H9 (cell line): Measurements from ENCODE around the gene ALKAL2. TPM values are rescaled to one million over a fixed set of nuclear protein-coding genes. Genes with fewer than 3 reads are reported as not detected.

Source experiments
- DNase-seq: peaks from one replicate; pipeline ENCODE4 v3.0.0-alpha.2; 2017
- H2AFZ ChIP-seq: one replicate; pipeline ENCODE4 v1.6.1; 2013; ENCODE audit warnings: mild to moderate bottlenecking, low read length, control low read depth, moderate library complexity
- H2AK5ac ChIP-seq: 2 replicates; pipeline ENCODE4 v1.6.1; 2013; ENCODE audit warnings: low read length, control low read depth, mixed read lengths; ENCODE audit not compliant: insufficient read length
- H2BK120ac ChIP-seq: one replicate; pipeline ENCODE4 v1.6.1; 2013; ENCODE audit warnings: low read depth, mild to moderate bottlenecking, low read length, control low read depth, inconsistent platforms; ENCODE audit not compliant: poor library complexity, severe bottlenecking
- H2BK12ac ChIP-seq: 2 replicates; pipeline ENCODE4 v1.6.1; 2013; ENCODE audit warnings: low read length, control low read depth, mixed read lengths, low read depth; ENCODE audit not compliant: insufficient read length
- H2BK15ac ChIP-seq: 2 replicates; pipeline ENCODE4 v1.6.1; 2013; ENCODE audit warnings: low read depth, low read length, control low read depth
- H2BK20ac ChIP-seq: one replicate; pipeline ENCODE4 v1.6.1; 2013; ENCODE audit warnings: low read depth, mild to moderate bottlenecking, low read length, control low read depth, inconsistent platforms; ENCODE audit not compliant: poor library complexity, severe bottlenecking
- H2BK5ac ChIP-seq: 2 replicates; pipeline ENCODE4 v1.6.1; 2013; ENCODE audit warnings: low read length, control low read depth, mixed read lengths; ENCODE audit not compliant: insufficient read length
- H3K14ac ChIP-seq: 2 replicates; pipeline ENCODE4 v1.6.1; 2013; ENCODE audit warnings: low read length, control low read depth; ENCODE audit not compliant: insufficient read depth
- H3K18ac ChIP-seq: 2 replicates; pipeline ENCODE4 v1.6.1; 2013; ENCODE audit warnings: low read depth, mild to moderate bottlenecking, mixed read lengths, low read length, control low read depth; ENCODE audit not compliant: insufficient read length
- H3K23ac ChIP-seq: 2 replicates; pipeline ENCODE4 v1.6.1; 2013; ENCODE audit warnings: low read length, control low read depth, mixed read lengths, low read depth; ENCODE audit not compliant: insufficient read length
- H3K23me2 ChIP-seq: 2 replicates; pipeline ENCODE4 v1.6.1; 2013; ENCODE audit warnings: low read depth, mild to moderate bottlenecking, mixed read lengths, low read length, control low read depth; ENCODE audit not compliant: insufficient read length, poor library complexity, severe bottlenecking
- H3K27ac ChIP-seq: 2 replicates; pipeline ENCODE4 v1.5.1; 2013; ENCODE audit warnings: low read length, control low read depth, mixed read lengths, low read depth; ENCODE audit not compliant: insufficient read length
- H3K27me3 ChIP-seq: 2 replicates; pipeline ENCODE4 v1.6.1; 2013; ENCODE audit warnings: low read length, control low read depth, inconsistent platforms; ENCODE audit not compliant: insufficient read depth
- H3K4ac ChIP-seq: 2 replicates; pipeline ENCODE4 v1.6.1; 2013; ENCODE audit warnings: low read depth, mild to moderate bottlenecking, control low read depth, inconsistent platforms, low read length, moderate library complexity
- H3K4me1 ChIP-seq: 2 replicates; pipeline ENCODE4 v1.6.1; 2013; ENCODE audit warnings: low read length, control low read depth, inconsistent platforms; ENCODE audit not compliant: insufficient read depth
- H3K4me2 ChIP-seq: 2 replicates; pipeline ENCODE4 v1.6.1; 2013; ENCODE audit warnings: low read length, control low read depth, mixed read lengths; ENCODE audit not compliant: insufficient read length, insufficient read depth
- H3K56ac ChIP-seq: 2 replicates; pipeline ENCODE4 v1.6.1; 2013; ENCODE audit warnings: low read depth, mild to moderate bottlenecking, mixed read lengths, low read length, control low read depth; ENCODE audit not compliant: insufficient read length
- H3K79me1 ChIP-seq: 2 replicates; pipeline ENCODE4 v1.6.1; 2013; ENCODE audit warnings: low read depth, mild to moderate bottlenecking, moderate library complexity, low read length, control low read depth, inconsistent platforms; ENCODE audit not compliant: insufficient read depth, poor library complexity, severe bottlenecking
- H3K79me2 ChIP-seq: 2 replicates; pipeline ENCODE4 v1.6.1; 2013; ENCODE audit warnings: low read length, control low read depth, inconsistent platforms; ENCODE audit not compliant: insufficient read depth
- H3K9ac ChIP-seq: 2 replicates; pipeline ENCODE4 v1.6.1; 2013; ENCODE audit warnings: low read length, control low read depth, mixed read lengths; ENCODE audit not compliant: insufficient read length; ENCODE audit errors: extremely low read depth
- H3K9me3 ChIP-seq: one replicate; pipeline ENCODE4 v1.6.1; 2013; ENCODE audit warnings: low read depth, low read length, inconsistent platforms; ENCODE audit not compliant: control insufficient read depth
- H3T11ph ChIP-seq: one replicate; pipeline ENCODE4 v1.6.1; 2013; ENCODE audit warnings: mild to moderate bottlenecking, low read length, control low read depth, inconsistent platforms
- H4K20me1 ChIP-seq: one replicate; pipeline ENCODE4 v1.6.1; 2013; ENCODE audit not compliant: control insufficient read depth, insufficient read length, insufficient read depth
- H4K5ac ChIP-seq: 2 replicates; pipeline ENCODE4 v1.6.1; 2013; ENCODE audit warnings: low read depth, mild to moderate bottlenecking, mixed read lengths, low read length, control low read depth; ENCODE audit not compliant: insufficient read length
- H4K8ac ChIP-seq: replicated peaks from 2 replicates; pipeline ENCODE4 v1.6.1; 2013; ENCODE audit warnings: low read length, control low read depth, mixed read lengths, low read depth; ENCODE audit not compliant: insufficient read length
- H4K91ac ChIP-seq: 2 replicates; pipeline ENCODE4 v1.6.1; 2013; ENCODE audit warnings: low read depth, mild to moderate bottlenecking, moderate library complexity, mixed read lengths, low read length, control low read depth; ENCODE audit not compliant: insufficient read length
- H3K27ac Mint-ChIP-seq, 3 experiments: 2 replicates in 2 of 3; 3 replicates in 1 of 3; pipeline ENCODE4 v1.8.0; 2020 to 2021; ENCODE audit warnings: mixed read lengths in 3 of 3, mild to moderate bottlenecking in 1 of 3, moderate library complexity in 1 of 3
- H3K27me3 Mint-ChIP-seq: 2 replicates; pipeline ENCODE4 v1.8.0; 2021; ENCODE audit warnings: low read depth, mild to moderate bottlenecking, moderate library complexity, mixed read lengths
- H3K36me3 Mint-ChIP-seq, 3 experiments: 2 replicates in 2 of 3; 3 replicates in 1 of 3; pipeline ENCODE4 v1.8.0; 2020 to 2021; ENCODE audit warnings: low read depth in 3 of 3, mixed read lengths in 3 of 3; ENCODE audit not compliant: insufficient read depth in 1 of 3
- H3K4me1 Mint-ChIP-seq, 2 experiments: 2 replicates each; pipeline ENCODE4 v1.8.0; 2020; ENCODE audit warnings: mixed read lengths in 2 of 2
- H3K4me3 Mint-ChIP-seq, 2 experiments: 2 replicates in 1 of 2; 3 replicates in 1 of 2; pipeline ENCODE4 v1.8.0; 2020 to 2021; ENCODE audit warnings: mild to moderate bottlenecking in 2 of 2, mixed read lengths in 2 of 2, moderate library complexity in 1 of 2
- H3K9me3 Mint-ChIP-seq, 2 experiments: 2 replicates in 1 of 2; 3 replicates in 1 of 2; pipeline ENCODE4 v1.8.0; 2020; ENCODE audit warnings: mild to moderate bottlenecking in 2 of 2, mixed read lengths in 2 of 2, moderate library complexity in 1 of 2
- CTCF ChIP-seq: fragments of 200-600 bp; sonication (generic); conservative IDR thresholded peaks from 3 replicates; pipeline ENCODE4 v1.8.0; 2021; ENCODE audit warnings: antibody characterized with exemption, mild to moderate bottlenecking
- WGBS: extraction: QIAGEN DNeasy Blood & Tissue Kit; methylation state at CpG from one replicate; pipeline ENCODE4 v1.1.7; 2013; ENCODE audit warnings: missing lambda C conversion rate, low lambda C conversion rate, mixed read lengths; ENCODE audit not compliant: insufficient read length; ENCODE audit errors: extremely low coverage; 5-methylcytosine and 5-hydroxymethylcytosine counted together
- total RNA-seq: library from RNA; stranded (reverse); gene quantifications from 2 replicates; pipeline ENCODE4 v1.2.1, GENCODE V29; 2021

ALKAL2 gene
- total RNA-seq, 1 experiment from 2014 or later: 0.48 TPM

GRCh38 chr2:257842-258241 is 30.0 kb downstream of the ALKAL2 start:
- H3K27ac ChIP-seq: no peak overlapping the region

More at GRCh38 chr2:257842-258241, 30.0 kb downstream of the ALKAL2 start:
- no peak overlapping the region for H3K14ac ChIP-seq
- TF ChIP-seq CTCF: no peak
- no peak overlapping the region for H3K56ac ChIP-seq
- peaks cover 3 to 17% of the 10 kb centered on the region in 2 experiments; a peak in 3 of 4 replicates for H3K4me1 Mint-ChIP-seq
- no peaks in the 10 kb centered on the region for H3K9me3 ChIP-seq
- H3K4me3 Mint-ChIP-seq: no peak overlapping the region
- no peaks in the 10 kb centered on the region for H3K79me1 ChIP-seq
- H3K27ac Mint-ChIP-seq: no peak overlapping the region
- H4K91ac ChIP-seq: no peak overlapping the region
- peaks cover 6% of the 10 kb centered on the region for H3K27me3 Mint-ChIP-seq
- H3K18ac ChIP-seq: no peak overlapping the region
- no peak overlapping the region for H2AK5ac ChIP-seq
- H2BK20ac ChIP-seq: no peak overlapping the region
- H3K9me3 Mint-ChIP-seq: peaks cover 28 to 36% of the 10 kb centered on the region in 2 experiments
- H3K4me2 ChIP-seq: no peak overlapping the region
- H2AFZ ChIP-seq: no peak overlapping the region
- H2BK12ac ChIP-seq: no peak overlapping the region
- H3K36me3 Mint-ChIP-seq: peaks cover 29 to 53% (median 40%) of the 10 kb centered on the region in 3 experiments
- no peak overlapping the region for H3T11ph ChIP-seq
- WGBS: no CpG with 5 or more reads among the region's 2 CpGs
- DNase-seq: no peak
- H3K9ac ChIP-seq: no peak overlapping the region
- no peak overlapping the region for H2BK5ac ChIP-seq
- no peaks in the 10 kb centered on the region for H3K23me2 ChIP-seq
- no peaks in the 10 kb centered on the region for H4K20me1 ChIP-seq
- H3K79me2 ChIP-seq: no peaks in the 10 kb centered on the region
- no peaks in the 10 kb centered on the region for H3K4me1 ChIP-seq
- no peak overlapping the region for H3K23ac ChIP-seq
- H3K27me3 ChIP-seq: no peaks in the 10 kb centered on the region
- H4K5ac ChIP-seq: no peak overlapping the region
- no peak overlapping the region for H2BK15ac ChIP-seq
- no peak overlapping the region for H4K8ac ChIP-seq
- H3K4ac ChIP-seq: no peak overlapping the region
- no peak overlapping the region for H2BK120ac ChIP-seq
